ENCODE data around the gene ADCY2. TPM values are rescaled to one million over a fixed set of nuclear protein-coding genes. Genes with fewer than 3 reads are reported as not detected.

The ADCY2 gene
- total RNA-seq, 4 donors from 2014 or later: 0.19 to 2.7 (median 0.59) TPM; not detected in 1

GRCh38 chr5:7787770-7788169 lies 391.8 kb downstream of the ADCY2 start:
- TF ChIP-seq POLR2A (IDR thresholded peaks at IDR 0.05) (no peak), CTCF (IDR thresholded peaks at IDR 0.05) (no peak)
- no peak overlapping the region for H3K27ac ChIP-seq
- DNase-seq: no peak
- H3K4me1 ChIP-seq: no peaks in the 10 kb centered on the region
- H3K4me3 ChIP-seq: no peak overlapping the region
- H3K27me3 ChIP-seq: no peaks in the 10 kb centered on the region
- 84% methylated on average over 3 of the region's 3 CpGs for WGBS, 2 donors
- H3K9me3 ChIP-seq: no peaks in the 10 kb centered on the region
- intact Hi-C loops (cut with DNase I): no loop called here
- H3K36me3 ChIP-seq: no peaks in the 10 kb centered on the region

GRCh38 chr5:7789567-7789966 lies 393.6 kb downstream of the ADCY2 start:
- Histone ChIP-seq H3K9me3 (no peaks in the 10 kb centered on the region), H3K4me3 (no peak overlapping the region), H3K36me3 (no peaks in the 10 kb centered on the region), H3K27me3 (no peaks in the 10 kb centered on the region), H3K4me1 (no peaks in the 10 kb centered on the region), H3K27ac (no peak overlapping the region)
- TF ChIP-seq CTCF (IDR thresholded peaks at IDR 0.05): no peak
- WGBS, 2 donors: 92 to 93% methylated on average over 3 to 7 of the region's 7 CpGs
- DNase-seq: no peak
- intact Hi-C loops (cut with DNase I): no loop called here

- H3K4me3 ChIP-seq: no peak overlapping the region
- H3K36me3 ChIP-seq: no peaks in the 10 kb centered on the region
- intact Hi-C loops (cut with DNase I): no loop called here
- DNase-seq: no peak
- H3K4me1 ChIP-seq: no peaks in the 10 kb centered on the region
- 28 to 91% methylated on average over 2 to 4 of the region's 5 CpGs for WGBS, 2 donors
- no peak overlapping the region for H3K27ac ChIP-seq
- H3K9me3 ChIP-seq: no peaks in the 10 kb centered on the region
- H3K27me3 ChIP-seq: no peaks in the 10 kb centered on the region
- no peak for TF ChIP-seq POLR2A (IDR thresholded peaks at IDR 0.05)
- TF ChIP-seq CTCF (IDR thresholded peaks at IDR 0.05): no peak
Observed at GRCh38 chr5:7793895-7794294, 398.0 kb downstream of the ADCY2 start.

GRCh38 chr5:7794311-7794710 lies 398.4 kb downstream of the ADCY2 start:
- TF ChIP-seq POLR2A (IDR thresholded peaks at IDR 0.05): no peak
- no peak for TF ChIP-seq CTCF (IDR thresholded peaks at IDR 0.05)
- Histone ChIP-seq H3K4me1 (no peaks in the 10 kb centered on the region), H3K27ac (no peak overlapping the region), H3K9me3 (no peaks in the 10 kb centered on the region), H3K36me3 (no peaks in the 10 kb centered on the region), H3K4me3 (no peak overlapping the region), H3K27me3 (no peaks in the 10 kb centered on the region)
- 30 to 35% methylated on average over 3 of the region's 5 CpGs for WGBS, 2 donors
- intact Hi-C loops (cut with DNase I): no loop called here
- no peak for DNase-seq

- WGBS, 2 donors: 57 to 85% methylated on average over 1 of the region's 1 CpG
- no peaks in the 10 kb centered on the region for H3K27me3 ChIP-seq
Observed at GRCh38 chr5:7794823-7795222, 398.9 kb downstream of the ADCY2 start.

More at GRCh38 chr5:7794823-7795222, 398.9 kb downstream of the ADCY2 start:
- Histone ChIP-seq H3K27ac (no peak overlapping the region), H3K4me3 (no peak overlapping the region), H3K36me3 (no peaks in the 10 kb centered on the region), H3K9me3 (no peaks in the 10 kb centered on the region), H3K4me1 (no peaks in the 10 kb centered on the region)
- DNase-seq: no peak
- intact Hi-C loops (cut with DNase I): no loop called here
- no peak for TF ChIP-seq POLR2A (IDR thresholded peaks at IDR 0.05)
- no peak for TF ChIP-seq CTCF (IDR thresholded peaks at IDR 0.05)

Measured in esophagus squamous epithelium (tissue), 5 donors.